ENCODE results near the gene SMURF1.

The SMURF1 gene

GRCh38 chr7:99036546-99037111, 107.3 kb downstream of the SMURF1 start:
- Histone ChIP-seq H3K36me3 (ENCODE audit: control insufficient read depth, insufficient read depth, low read length) (peaks cover 45% of the 10 kb centered on the region), H3K27me3 (replicated peaks; ENCODE audit: control insufficient read depth, insufficient read depth, low read length) (no peaks in the 10 kb centered on the region), H3K4me3 (replicated peaks; ENCODE audit: low read depth, low read length) (no peak overlapping the region)
- peak; percentile 35 for TF ChIP-seq CTCF (IDR thresholded peaks at IDR 0.05; ENCODE audit: insufficient read depth, low read length, poor library complexity, severe bottlenecking)
- no peak for DNase-seq (ENCODE audit: extremely low read depth, insufficient read length)

- DNase-seq (ENCODE audit: extremely low read depth, insufficient read length), result no peak
- Histone ChIP-seq H3K36me3 (ENCODE audit: control insufficient read depth, insufficient read depth, low read length) (peaks cover 46% of the 10 kb centered on the region), H3K4me3 (replicated peaks; ENCODE audit: low read depth, low read length) (no peak overlapping the region), H3K27me3 (replicated peaks; ENCODE audit: control insufficient read depth, insufficient read depth, low read length) (no peaks in the 10 kb centered on the region)
- TF ChIP-seq CTCF (IDR thresholded peaks at IDR 0.05; ENCODE audit: insufficient read depth, low read length, poor library complexity, severe bottlenecking), result no peak
These were observed 108.0 kb downstream of the SMURF1 start for GRCh38 chr7:99035723-99036545.

- no peaks in the 10 kb centered on the region for H3K27me3 ChIP-seq (replicated peaks; ENCODE audit: control insufficient read depth, insufficient read depth, low read length)
- no peak overlapping the region for H3K4me3 ChIP-seq (replicated peaks; ENCODE audit: low read depth, low read length)
- DNase-seq (ENCODE audit: extremely low read depth, insufficient read length), result no peak
- peaks cover 48% of the 10 kb centered on the region for H3K36me3 ChIP-seq (ENCODE audit: control insufficient read depth, insufficient read depth, low read length)
- no peak for TF ChIP-seq CTCF (IDR thresholded peaks at IDR 0.05; ENCODE audit: insufficient read depth, low read length, poor library complexity, severe bottlenecking)
These were observed 108.8 kb downstream of the SMURF1 start for GRCh38 chr7:99034932-99035722.

- Histone ChIP-seq H3K36me3 (ENCODE audit: control insufficient read depth, insufficient read depth, low read length) (peaks cover 50% of the 10 kb centered on the region), H3K27me3 (replicated peaks; ENCODE audit: control insufficient read depth, insufficient read depth, low read length) (no peaks in the 10 kb centered on the region), H3K4me3 (replicated peaks; ENCODE audit: low read depth, low read length) (no peak overlapping the region)
- TF ChIP-seq CTCF (IDR thresholded peaks at IDR 0.05; ENCODE audit: insufficient read depth, low read length, poor library complexity, severe bottlenecking), result no peak
- DNase-seq (ENCODE audit: extremely low read depth, insufficient read length), result no peak
These were observed 110.1 kb downstream of the SMURF1 start for GRCh38 chr7:99033765-99034164.

- H3K4me3 ChIP-seq (replicated peaks; ENCODE audit: low read depth, low read length), result no peak overlapping the region
- no peak for DNase-seq (ENCODE audit: extremely low read depth, insufficient read length)
- H3K27me3 ChIP-seq (replicated peaks; ENCODE audit: control insufficient read depth, insufficient read depth, low read length), result no peaks in the 10 kb centered on the region
- H3K36me3 ChIP-seq (ENCODE audit: control insufficient read depth, insufficient read depth, low read length), result peaks cover 43% of the 10 kb centered on the region
- no peak for TF ChIP-seq CTCF (IDR thresholded peaks at IDR 0.05; ENCODE audit: insufficient read depth, low read length, poor library complexity, severe bottlenecking)
These were observed 111.0 kb downstream of the SMURF1 start for GRCh38 chr7:99032928-99033327.

Measured in GM06990 (cell line).